HG03521 (cell line): Measurements from ENCODE around the gene LRBA.
"Not testable (repeated sequence)": the region's sequence is repeated elsewhere in the genome, so short reads cannot be mapped to it uniquely, and the experiment has no call there.

ENCODE experiments used
- ATAC-seq: cut with Tn5 transposase; IDR thresholded peaks from one replicate; pipeline ENCODE4 v1.9.1; 2021; ENCODE audit warnings: mild to moderate bottlenecking, moderate library complexity; ENCODE audit not compliant: unreplicated experiment

The LRBA gene

DNA sequence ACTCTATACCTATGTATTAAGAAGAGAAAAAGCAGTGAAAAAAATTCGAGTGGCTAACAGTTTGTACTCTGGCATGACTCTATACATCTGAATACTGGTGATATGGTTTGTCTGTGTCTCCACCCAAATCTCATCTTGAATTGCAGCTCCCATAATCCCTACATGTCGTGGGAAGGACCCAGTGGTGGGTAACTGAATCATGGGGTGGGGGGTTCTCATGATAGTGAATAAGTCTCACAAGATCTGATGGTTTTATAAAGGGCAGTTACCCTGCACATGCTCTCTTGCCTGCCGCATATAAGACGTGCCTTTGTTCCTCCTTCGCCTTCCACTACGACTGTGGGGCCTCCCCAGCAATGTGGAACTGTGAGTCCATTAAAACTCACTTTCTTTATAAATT is 70.4 kb downstream of the LRBA start:
- no peak for ATAC-seq

DNA sequence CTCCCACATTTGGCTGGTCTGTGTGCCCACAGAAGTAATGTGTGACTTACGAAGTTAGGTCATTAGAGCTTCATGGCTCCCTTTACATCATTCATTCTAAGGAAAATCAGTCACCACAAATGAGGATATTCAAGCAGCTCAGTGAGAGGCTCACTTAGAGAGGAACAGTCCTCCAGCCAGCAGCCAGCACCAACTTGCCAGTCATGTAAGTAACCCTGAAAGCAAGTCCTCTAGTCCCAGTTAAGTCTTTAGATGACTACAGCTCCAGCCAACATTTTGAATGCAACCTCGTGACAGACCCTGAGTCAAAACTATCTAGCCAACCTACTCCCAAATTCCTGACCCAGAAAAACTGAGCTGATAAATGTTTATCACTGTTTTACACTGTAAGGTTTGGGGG is 71.3 kb downstream of the LRBA start:
- no peak for ATAC-seq

DNA sequence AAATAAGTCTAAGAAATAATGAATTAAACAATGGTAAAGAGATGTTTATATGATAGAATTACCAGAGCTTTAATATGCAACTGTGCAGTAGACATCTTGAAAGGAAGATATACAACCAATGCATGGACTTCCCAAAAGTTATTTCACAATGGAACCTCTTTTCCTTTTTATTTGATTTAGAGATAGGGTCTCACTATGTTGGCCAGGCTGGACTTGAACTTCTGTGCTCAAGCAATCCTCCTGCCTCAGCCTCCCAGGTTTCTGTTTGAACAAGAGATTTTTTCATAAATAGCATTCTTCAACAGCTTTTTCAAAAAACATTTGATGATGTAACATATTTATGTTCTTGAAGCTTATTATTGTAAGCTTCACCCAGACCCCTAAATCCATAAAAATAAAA is 72.0 kb downstream of the LRBA start:
- ATAC-seq = no peak

DNA sequence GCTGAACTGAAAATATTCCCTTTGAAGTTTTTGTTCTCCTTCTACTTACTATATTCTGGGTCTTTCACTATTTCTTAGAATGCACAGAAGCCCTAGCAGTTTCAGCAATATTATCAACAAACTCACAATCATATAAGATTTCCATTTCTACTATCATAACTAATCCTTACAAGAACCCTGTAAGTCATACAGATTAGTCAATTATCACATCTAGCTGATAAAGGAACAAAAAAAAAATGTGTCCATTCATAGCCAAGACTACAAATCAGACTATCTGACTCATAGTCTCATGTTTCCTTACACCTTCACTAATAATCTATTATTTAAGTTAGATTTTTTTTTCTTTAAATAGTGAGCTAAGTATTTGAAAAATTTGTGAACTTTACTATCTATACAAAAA is 72.5 kb downstream of the LRBA start:
- no peak for ATAC-seq

DNA sequence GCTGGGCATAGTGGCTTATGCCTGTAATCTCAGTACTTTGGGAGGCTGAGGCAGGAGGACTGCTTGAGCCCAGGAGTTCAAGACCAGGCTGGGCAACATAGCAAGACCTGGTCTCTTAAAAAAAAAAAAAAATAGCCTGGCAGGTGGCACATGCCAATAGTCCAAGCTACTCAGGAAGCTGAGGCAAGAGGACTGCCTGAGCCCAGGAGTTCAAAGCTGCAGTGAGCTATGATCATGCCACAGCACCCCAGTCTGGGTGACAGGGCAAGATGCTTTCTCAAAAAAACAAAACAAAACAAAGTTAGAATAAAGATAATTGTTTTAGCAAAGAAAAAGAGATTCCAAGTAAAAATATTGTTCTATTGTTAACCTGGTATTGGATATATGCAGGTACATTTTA is 75.0 kb downstream of the LRBA start:
- no peak for ATAC-seq

DNA sequence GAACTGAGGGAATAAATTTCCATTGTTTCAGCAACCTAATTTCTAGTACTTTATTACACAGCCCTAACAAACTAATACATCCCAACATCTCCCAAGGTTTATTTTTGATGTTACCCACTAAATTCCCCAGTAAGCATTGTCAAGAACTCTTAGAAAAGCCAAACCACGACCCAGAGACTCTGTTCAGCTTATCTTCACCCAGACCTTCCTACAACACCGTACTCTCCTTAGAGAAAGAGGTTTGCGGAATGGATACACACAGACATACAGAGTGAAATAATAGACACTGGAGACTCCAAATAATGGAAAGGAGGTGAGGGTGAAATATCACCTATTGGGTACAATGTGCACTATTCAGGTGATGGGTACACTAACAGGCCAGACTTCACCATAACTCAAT is 75.6 kb downstream of the LRBA start:
- ATAC-seq = no peak

DNA sequence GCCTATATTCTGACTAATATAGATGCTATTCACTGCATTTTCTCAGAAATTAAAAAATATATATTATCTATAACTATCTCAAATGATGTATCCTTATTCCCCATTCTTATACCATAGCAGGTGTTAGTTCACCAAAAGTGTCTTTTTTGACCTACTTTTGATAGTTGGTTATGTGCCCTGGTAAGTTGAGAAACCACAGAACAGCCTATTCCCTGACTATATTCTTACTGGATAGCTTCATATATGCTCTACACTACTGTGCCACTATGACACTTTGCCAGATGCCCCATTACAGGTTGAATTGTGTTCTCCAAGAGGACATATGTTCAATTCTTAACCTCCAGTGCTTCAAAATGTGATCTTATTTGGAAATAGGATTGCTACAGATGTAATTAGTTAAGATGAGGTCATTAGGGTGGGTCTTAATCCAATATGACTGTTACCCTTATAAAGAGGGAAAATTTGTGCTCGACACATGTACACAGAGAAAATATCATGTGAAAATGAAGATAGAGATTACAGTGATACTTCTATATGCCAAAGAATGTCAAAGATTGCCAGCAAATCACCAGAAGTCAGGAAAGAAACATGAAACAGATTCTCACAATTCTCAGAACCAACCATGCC is 76.1 kb downstream of the LRBA start:
- no peak for ATAC-seq

DNA sequence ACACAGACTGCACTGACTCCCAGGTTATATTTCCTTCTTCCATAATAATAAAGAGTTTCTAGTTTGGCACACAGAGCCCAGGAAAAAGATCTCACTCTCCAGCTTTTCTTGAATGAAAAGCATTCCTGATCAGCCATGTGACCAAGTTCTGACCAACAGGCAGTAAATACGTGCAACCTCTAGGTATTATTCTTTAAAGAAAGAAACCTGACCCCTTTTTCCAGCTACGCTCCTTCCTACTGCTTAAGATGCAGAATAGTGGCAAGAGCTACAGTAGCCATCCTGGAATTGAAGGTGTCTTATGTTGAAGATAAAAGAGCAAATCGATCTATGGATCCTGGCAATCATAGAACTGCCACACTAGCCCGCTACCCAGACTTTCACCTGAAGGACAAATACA is 76.7 kb downstream of the LRBA start:
- ATAC-seq = no peak

DNA sequence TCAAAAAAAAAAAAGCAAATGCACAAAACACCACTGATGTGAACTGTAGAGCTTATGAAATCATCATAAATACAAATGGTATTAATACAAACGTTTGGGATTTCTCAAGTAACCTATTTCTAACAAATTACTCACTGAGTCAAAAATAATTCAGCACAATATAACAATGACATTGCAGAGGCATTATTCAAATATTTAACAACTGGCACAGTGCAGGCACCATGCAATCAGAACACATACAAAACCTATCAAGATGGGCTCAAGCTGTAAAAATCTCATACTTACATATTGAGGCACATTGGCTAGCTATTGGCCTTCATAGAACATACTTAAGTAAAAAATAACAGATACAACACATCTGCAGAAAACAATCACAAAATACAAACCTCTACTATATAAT is 81.1 kb downstream of the LRBA start:
- no peak for ATAC-seq

DNA sequence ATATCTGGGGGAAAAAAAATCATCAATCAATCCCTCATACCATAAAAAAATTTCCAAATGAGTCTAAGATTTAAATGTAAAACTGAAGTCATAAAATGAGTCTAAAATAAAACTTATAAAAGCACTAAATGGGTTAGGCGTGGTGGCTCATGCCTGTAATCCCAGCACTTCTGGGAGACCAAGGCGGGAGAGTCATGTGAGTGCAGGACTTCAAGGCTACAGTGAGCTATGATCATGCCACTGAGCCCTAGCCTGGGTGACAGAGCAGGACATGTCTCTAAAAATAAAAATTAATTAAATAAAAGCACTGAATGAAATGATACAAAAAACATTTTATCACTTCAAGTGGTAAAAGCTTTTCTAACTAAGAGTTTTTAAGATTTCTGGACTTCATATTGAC is 83.3 kb downstream of the LRBA start:
- ATAC-seq = no peak

DNA sequence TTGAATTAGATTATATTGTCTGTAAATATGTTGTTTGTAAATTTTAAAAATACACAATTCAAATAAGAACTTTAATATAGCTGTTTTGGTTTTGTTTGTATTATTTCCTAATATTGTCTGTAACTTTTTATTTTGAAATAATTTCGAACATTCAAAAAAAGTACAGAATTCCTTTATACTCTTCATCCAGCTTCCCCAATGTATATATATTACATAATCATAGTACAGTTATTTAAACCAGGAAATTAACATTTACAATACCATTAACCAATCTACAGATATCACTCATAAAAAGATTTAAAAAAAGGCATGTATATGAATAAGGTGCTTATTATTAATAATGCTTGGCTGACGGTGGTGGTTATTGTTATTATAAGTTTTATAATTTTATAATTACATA is 84.1 kb downstream of the LRBA start:
- ATAC-seq = no peak

DNA sequence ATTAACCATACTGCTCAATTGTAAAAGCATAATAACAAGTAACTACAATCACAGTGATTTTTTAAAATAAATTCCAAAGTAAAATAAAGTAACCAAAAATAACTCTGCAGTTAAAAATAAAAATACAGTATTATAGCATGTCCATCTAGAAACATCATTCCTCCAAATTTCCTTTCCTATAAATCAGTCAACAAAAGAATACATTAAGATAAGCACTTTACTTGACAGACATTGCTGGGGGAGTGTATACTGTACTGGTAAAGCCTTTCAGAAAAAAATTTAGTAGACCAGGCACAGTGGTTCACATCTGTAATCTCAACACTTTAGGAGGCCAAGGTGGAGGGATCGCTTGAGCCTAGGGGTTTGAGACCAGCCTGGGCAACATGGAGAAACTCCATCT is 91.1 kb downstream of the LRBA start:
- ATAC-seq = no peak

DNA sequence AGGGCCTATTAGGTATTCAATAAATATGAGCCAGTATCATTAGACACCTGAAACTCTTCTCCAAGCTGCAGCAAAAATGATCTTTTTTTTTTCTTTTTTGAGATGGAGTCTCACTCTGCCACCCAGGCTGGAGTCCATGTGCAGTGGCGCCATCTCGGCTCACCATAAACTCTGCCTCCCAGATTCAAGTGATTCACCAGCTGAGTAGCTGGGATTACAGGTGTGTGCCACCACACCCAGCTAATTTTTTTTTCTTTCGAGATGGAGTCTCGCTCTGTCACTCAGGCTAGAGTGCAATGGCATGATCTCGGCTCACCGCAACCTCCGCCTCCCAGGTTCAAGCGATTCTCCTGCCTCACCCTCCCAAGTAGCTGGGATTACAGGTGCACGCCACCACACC is 93.6 kb downstream of the LRBA start:
- ATAC-seq = not testable (repeated sequence)

DNA sequence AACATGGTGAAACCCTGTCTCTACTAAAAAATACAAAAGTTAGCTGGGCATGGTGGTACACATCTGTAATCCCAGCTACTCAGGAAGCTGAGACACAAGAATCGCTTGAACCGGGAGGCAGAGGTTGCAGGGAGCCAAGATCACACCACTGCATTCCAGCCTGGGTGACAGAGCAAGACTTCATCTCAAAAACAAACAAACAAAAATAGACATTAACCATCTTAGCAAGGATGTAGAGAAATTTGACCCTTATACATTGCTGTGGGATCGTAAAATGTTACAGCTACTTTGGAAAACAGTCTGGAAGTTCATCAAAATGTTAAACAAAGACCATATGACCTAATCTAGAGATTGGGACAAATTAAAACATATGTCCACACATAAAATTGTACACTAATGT is 96.5 kb downstream of the LRBA start:
- not testable (repeated sequence) for ATAC-seq

DNA sequence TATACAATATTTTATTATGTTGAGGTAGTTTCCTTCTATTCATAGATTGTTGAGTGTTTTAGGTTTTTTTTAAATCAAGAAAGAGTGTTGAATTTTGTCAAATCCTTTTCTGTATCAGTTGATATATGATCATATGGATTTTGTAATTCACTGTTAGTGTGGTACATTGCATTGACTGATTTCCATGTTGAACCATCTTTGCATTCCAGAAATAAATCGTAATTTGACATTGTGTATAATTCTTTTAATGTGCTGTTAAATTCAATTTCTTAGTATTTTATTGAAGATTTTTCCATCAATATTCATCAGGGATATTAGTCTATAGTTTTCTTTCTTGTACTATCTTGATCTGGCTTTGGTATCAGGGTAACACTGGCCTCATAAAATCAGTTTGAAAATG is 103.8 kb downstream of the LRBA start:
- no peak for ATAC-seq

DNA sequence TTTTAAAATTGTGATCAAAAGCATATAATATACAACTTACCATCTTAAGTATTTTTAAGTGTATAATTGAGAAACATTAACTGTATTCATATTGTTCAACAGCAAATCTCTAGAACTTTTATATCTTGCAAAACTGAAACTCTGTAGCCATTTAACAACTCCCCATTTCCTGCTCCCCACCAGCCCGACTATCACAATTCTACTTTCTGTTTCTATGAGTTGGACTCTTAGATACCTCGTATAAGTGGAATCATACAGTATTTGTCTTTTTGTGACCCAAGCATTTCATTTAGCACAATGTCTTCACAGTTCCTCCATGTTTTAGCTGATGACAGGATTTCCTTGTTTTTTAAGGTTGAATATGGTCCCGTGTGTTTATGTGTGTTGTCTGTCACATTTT is 106.0 kb downstream of the LRBA start:
- ATAC-seq = no peak

DNA sequence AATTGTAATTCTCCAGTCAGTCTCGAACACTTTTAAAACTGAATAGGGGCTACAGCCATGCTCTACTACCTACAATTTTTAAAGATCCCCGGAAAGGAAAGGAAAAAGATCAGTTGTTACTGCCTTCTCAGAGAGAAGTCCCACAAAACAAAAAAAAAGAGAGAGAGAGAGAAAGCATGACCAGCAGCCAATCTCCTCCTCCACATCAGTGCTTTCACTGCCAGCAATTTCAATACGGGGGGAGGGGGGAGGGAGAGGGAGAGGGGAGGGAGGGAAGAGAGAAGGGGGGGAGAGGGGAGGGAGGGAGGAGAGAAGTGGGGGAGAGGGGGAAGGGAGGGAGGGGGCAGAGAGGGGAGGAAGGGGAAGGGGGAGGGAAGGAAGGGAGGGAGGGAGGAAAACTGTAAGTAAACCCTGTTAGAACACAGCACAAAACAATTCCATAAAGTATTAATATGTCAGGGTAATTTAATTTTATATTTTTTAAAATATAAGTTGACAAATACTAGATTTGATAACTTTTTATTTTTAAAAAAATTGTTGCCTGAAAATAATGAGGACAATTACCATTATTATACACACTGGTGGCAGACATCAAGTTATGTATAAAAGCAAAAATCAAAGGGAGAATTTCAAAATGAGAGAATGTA is 108.0 kb downstream of the LRBA start:
- no peak for ATAC-seq

DNA sequence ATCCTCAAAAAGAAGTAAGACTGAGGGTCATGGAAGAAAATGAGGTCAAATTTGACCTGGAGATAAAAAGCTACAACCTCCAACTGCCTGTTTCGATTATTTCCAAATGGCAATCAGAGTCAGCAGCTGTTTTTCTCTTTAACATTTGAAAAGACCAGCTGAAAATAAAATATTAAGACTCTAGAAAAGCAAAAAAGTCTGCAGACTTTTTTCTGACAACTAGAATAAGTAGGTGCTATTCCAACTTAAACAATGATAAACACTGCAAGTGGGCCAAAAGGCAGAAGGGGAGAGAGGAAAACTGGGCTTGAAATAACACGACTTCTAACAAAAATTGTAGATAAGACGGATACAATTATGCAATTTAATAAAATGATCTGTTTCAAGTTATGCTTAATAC is 110.4 kb downstream of the LRBA start:
- no peak for ATAC-seq

DNA sequence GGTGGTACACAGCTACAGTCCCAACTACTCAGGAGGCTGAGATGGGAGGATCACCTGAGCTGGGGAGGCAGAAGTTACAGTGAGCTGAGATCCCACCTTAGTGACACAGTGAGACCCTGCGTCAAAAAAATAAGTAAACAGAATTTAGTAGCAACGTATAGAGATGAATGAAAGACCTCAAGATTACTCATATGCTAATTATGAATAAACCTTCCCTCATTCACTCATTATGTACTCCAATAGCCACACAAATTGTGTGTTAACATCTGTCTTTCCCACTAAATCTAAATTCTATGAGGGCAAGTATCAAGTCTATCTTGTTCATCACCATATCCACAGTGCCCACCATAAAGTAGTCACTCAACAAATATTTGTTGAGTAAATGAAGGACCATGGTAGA is 111.5 kb downstream of the LRBA start:
- ATAC-seq = no peak

DNA sequence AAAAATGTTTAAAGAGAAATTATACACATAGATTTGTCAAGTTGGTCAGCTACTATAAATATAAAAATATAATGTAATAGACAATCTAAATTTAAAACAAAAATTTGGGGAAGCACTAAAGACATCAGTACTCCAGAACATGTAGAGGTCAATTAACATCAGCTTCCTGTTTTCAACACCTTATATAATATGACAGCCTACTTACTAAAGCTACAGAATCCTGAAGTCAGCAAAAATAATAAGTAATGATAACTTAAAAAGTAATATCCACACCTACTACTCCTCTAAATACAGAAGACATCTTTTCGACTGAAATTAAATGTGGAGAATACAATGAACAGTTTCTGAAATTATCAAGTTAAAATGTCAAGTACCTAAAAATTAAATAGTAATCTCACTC is 118.6 kb downstream of the LRBA start:
- ATAC-seq = no peak

DNA sequence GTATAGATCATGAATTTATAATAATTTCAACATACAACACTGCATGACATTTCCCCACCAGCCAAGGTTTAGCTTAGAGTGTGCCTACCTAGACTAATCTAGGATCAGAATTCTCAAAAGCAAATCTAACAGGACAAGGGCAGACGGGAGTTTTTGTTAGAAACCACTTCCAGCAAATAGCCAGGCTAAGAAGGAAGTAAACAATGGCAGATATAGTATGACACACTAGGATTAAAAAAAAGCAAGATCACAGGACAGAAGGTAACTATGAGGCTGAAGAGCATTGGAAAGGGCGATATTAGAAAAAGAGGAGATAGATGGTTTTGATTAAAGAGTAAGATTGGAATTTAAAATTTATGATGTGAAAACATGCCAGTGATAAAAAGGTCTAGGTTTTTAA is 124.8 kb downstream of the LRBA start:
- ATAC-seq = no peak

DNA sequence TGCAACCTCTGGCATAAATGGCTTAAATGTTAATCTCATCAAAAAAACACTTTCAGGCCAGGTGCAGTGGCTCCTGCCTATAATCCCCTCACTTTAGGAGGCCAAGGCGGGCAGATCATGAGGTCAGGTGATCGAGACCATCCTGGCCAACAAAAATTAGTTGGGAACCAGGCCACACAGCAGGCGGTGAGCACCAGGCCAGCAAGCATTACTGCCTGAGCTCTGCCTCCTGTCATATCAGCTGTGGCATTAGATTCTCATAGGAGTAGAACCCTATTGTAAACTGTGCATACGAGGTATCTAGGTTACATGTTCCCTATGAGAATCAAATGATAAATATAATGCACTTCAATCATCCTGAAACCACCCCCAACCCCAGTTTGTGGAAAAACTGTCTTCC is 125.8 kb downstream of the LRBA start:
- no peak for ATAC-seq

DNA sequence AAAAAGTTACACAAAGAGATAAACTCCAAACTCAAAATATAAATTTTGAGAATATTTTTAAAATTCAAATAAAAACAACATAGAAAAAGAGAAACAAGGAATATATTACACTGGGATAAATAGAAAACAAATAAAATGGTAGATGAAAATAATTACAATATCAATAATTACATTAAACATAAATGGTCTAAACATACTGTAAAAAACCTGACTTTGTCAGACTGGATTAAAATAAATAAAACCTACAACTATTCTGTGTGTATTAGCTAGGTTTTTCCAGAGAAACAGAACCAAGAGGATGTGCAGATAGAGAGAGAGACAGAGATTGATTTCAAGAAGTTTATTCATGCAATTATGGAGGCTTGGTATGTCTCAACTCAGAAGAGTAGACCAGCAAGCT is 126.5 kb downstream of the LRBA start:
- ATAC-seq = no peak
